GM18519 (cell line): ENCODE data around the gene KANSL1L.
"Not testable (repeated sequence)": the region's sequence is repeated elsewhere in the genome, so short reads cannot be mapped to it uniquely, and the experiment has no call there.

Experiments
- ATAC-seq: cut with Tn5 transposase; IDR thresholded peaks from one replicate; pipeline ENCODE4 v1.9.1; 2021; ENCODE audit warnings: mild to moderate bottlenecking, moderate library complexity; ENCODE audit not compliant: unreplicated experiment, low FRiP score

KANSL1L gene

DNA sequence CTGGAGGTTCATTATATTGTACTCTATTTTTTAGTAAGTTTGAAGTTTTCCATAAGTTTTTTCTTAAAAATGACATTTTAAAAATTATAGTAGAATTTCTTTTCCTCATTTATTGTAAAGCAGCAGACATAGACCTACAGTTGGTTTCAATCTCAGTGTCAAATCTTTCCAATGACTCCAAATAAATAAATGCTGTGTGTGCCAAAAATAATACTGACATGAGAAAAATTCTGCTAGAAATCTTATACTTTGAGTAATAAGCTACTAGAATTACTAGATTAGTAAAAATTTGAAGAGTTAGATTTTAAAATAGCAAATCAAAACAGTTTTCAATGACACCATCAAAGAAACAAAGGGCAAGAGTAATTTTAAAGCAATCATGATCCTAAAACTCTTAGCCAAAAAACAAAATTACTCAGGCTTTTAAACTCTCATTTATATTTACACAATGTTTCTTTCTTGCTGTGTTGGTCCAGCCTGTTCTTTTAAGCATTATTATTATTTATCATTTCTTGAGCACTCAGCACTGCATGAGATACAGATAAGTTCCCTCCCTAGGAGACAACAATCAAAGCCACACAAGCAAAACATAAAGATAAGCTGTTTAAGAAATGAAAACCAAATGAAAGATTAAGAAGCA lies 8.3 kb upstream of the KANSL1L start:
- no peak for ATAC-seq

DNA sequence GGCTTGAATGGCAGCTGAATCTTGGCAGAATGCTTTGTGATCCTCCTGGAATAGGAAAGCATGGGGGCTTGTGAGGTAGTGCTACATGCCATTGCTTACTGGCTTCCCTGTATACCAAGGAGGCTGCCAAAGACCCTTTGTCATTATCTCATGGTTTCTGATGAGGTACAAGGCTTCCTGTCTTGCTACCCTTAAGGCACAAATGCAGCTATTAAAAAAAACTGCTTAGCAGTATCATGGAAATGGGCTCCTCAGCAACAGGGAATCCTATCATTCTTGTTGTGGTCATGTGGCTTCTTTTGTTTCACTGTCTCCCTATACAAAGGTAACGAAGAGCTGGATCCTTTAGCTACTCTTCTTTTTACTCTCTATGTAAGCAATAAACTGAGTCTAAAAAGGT lies 6.6 kb upstream of the KANSL1L start:
- ATAC-seq, result no peak

- ATAC-seq, result not testable (repeated sequence)
Measured at GRCh38 chr2:210177115-210177514, 5.9 kb upstream of the KANSL1L start.

GRCh38 chr2:210174086-210174485 lies 2.9 kb upstream of the KANSL1L start:
- no peak for ATAC-seq

DNA sequence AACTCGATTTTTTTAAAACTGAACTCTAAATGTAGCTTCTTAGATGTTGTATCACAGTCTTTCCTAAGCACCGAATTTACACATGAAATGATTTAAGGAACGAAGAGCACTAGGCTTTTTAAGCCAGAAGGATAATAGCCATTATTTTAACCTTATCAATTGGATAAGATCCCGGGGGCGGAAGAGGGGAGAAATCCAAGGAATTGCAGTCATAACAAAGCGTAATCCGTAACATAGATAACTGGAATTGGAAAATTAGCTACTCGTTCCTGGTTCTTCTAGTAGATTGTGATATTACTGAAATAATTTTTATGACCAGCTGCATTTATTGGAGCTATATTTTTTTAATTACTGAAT lies 988 bp upstream of the KANSL1L start:
- ATAC-seq, result no peak

DNA sequence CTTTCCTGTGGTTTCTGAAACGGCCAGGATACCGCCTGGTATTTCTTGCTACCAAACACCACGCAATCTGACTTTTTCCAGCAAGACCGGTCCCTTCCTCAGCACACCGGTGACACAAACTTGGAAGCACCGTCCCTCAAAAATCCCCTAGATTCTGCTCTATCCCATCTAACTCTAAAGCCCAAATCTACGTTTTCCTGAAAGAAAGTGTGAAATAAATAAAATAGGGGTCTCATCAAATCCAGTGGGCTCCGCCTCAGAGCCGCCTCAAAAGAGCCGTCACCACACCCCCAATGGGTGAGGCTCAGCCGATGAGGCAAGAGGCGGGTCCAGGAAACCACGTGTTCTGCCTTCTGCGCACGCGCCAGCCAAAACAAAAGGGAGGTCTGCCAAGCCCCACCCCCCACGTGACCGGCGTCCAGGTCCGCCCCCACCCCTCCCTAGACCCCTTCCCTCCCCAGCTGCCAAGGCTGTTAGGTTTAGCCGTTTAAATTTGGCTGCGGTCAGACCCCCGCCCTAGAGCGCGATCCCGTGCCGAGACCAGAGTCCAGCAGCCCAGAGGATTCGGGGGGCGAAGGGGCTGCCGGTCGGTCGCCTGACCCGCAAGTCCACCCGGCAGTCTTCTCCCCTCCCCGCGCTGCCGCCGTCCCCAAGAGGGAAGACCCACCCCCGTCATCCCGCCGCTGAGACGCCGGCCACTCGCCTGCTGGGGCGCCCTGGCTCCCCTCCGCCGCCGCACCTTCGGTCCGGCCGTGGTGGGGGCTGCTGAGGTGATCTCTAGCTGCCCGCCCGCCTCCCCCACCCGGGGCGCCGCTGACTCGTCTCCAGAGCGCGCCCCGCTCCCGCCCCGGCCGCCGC lies 534 bp downstream of the KANSL1L start:
- ATAC-seq, result peak; percentile 69

DNA sequence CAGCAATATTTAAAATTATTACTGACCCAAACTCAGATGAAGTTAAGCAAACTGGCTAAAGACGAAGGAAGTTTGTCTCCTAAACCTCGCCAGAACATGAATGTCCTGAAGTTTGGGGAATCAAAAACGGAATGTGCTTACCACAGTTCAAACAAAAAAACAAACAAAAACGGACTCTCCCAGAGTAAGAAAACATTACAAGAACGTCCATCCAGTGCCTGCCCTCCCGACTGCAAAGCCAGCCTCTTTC lies 1.1 kb downstream of the KANSL1L start:
- no peak for ATAC-seq

DNA sequence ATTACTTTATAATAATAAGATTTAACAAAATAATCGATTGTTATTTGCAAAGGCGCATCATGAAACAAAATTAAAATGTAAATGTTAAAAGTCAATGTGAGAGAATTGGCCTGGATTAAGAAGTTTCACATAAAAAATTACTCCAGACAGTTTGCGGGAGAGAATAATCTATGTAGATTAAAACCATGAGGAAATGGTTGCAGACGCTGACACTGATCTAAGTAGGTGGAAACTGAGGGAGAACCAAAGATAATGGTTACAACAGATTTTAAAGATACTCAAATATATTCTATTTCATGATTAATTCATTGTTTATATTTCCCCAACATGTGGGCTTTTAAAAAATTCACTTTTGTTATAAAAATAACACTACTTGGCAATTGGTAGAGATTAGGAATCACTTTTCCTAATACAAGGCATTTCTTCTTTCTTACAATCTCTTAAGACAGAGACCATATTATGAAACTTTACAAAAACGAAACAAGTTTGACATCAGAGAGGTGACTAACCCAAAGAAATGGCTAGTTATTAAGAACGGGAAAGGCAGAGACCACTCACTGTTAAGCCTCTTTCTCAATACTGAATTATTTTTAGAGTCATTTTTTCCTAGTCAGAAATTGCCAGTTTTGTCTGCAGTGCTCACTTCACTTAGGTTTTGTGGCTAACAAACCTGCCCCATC lies 1.6 kb downstream of the KANSL1L start:
- ATAC-seq, result peak; percentile 39

- no peak for ATAC-seq
Measured at GRCh38 chr2:210167227-210167626, 4.0 kb downstream of the KANSL1L start.

DNA sequence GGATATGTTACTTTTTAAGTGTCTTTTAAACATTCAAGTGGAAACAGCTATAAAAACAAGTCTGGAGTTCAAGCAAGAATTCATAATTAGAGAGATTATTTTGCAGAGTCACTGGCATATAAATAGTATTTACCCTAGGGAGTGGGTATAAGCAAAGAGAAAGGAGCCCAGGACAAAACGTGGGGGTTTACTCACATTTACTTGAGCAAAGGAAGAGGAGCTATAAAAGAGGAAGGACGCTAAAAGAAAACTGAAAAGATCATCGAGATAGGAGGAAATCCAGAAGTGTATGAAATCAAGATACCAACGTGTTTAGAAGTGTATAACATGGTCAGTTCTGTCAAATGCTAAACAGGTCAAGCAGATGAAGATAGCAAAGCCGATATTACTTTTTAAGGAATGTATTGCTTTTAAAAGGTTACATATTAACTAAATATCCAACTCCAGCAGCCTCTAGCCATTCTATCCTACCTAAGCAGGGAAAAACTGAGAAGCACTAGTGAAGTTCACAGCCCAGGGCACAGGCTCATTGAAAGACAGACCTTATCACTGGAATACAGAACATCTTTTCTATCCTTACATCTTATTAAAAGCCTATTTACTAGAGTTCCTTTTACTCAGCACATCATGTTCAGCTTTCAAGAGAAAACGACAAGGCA lies 8.6 kb downstream of the KANSL1L start:
- ATAC-seq, result no peak

DNA sequence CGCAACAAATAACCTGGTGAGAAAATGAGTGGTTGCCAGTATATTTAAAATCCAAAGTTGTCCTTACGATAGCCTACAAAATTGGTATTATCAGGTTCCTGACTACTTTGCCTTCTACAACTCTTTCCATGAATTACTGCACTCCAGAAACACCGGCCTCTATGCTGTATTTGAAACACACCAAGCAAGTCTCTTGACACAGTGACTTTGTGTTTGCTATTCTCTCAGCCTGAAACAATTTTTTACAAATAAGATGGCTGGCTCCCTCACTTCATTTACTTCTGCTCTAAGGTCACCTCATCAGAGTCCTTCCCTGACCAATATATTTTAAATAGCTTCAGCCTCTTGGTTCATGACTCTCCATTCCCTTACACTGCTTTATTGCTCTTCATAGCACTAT lies 12.2 kb downstream of the KANSL1L start:
- no peak for ATAC-seq

GRCh38 chr2:210158236-210158635 lies 13.0 kb downstream of the KANSL1L start:
- no peak for ATAC-seq

GRCh38 chr2:210157526-210157925 lies 13.7 kb downstream of the KANSL1L start:
- ATAC-seq, result no peak

GRCh38 chr2:210147614-210148013 lies 23.6 kb downstream of the KANSL1L start:
- ATAC-seq, result no peak

- no peak for ATAC-seq
Measured at GRCh38 chr2:210132239-210132638, 39.0 kb downstream of the KANSL1L start.

- no peak for ATAC-seq
Measured at GRCh38 chr2:210128961-210129360, 42.2 kb downstream of the KANSL1L start.

DNA sequence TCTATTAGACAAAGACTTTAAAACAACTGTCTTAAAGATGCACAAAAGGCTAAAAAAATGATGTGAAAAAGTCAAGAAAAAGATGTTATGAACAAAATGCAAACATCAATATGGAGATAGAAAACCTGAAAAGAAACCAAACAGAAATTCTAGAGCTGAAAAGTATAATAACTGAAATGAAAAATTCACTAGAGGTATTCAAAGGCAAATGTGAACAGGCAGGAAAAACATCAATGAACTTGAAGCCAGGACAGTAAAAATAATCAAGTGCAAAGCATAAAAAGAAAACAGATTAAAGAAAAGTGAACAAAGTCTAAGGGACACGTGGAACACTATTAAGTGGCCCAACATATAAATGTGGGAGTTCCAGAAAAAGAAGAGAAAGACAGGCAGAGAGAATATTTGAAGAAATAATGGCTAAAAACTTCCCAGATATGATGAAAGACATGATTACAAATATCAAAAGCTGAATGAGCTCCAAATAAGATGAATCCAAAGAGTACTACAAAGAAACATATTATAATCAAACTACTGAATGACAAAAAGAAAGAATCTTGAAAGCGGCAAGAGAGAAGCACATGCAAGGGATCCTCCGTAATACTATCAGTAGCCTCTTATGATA lies 57.5 kb downstream of the KANSL1L start:
- ATAC-seq, result no peak

- ATAC-seq, result no peak
Measured at GRCh38 chr2:210112871-210113270, 58.3 kb downstream of the KANSL1L start.

- ATAC-seq, result no peak
Measured at GRCh38 chr2:210099940-210100339, 71.3 kb downstream of the KANSL1L start.

DNA sequence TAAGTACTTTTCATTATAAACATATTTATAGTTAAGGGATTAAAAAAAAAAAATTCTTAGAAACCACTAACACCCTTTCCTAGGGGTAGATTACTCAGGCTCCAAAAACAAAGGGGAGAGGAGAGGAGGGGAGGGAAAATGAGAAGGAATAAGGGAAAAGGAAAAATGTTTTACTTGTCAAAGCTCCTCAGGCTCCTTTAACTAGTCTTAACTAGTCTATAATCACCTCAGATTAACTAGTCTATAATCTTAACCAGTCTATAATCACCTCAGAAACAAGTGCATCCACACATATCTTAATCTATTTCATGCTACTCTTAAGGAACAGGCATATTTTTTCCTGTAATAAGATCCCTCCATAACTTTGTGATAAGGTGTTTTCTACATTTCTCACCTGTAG lies 76.4 kb downstream of the KANSL1L start:
- no peak for ATAC-seq

DNA sequence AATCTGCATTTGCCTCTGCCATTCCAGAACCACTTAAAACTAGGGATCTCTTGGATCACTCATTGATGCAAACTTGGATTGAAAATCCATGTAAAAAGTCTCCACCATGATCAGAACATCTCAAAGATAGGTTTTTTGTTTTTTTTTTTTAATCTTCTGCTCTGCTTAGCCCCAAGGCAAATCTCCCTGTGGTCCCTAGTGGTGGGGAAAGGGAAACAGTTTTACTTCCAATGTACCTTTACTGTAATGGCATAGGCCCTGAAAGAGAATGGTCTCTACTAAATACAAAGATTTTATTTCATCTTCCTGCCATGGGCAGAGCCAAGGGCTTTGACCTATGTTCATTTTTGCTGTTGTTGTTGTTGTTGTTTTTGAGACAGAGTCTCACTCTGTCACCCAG lies 78.4 kb downstream of the KANSL1L start:
- ATAC-seq, result no peak
